IMR-90 (cell line): ENCODE measurements around the gene ACSL1.

Experiments used
- BHLHE40 ChIP-seq: fragments of 150-350 bp; IDR thresholded peaks from 2 replicates; pipeline ENCODE4 v1.6.1; 2016; ENCODE audit warnings: mild to moderate bottlenecking, low read depth, low read length
- FOS ChIP-seq: fragments of 150-350 bp; IDR thresholded peaks from 2 replicates; pipeline ENCODE4 v1.6.1; 2016; ENCODE audit warnings: low read depth, low read length
- MAFK ChIP-seq: IDR thresholded peaks from 2 replicates; pipeline ENCODE4 v1.6.1; 2012; ENCODE audit warnings: low read depth, low read length, improper control_type of control experiment
- MAZ ChIP-seq: IDR thresholded peaks from 2 replicates; pipeline ENCODE4 v1.6.1; 2012; ENCODE audit warnings: low read depth, mild to moderate bottlenecking, low read length, improper control_type of control experiment, moderate library complexity, borderline replicate concordance
- NFE2L2 ChIP-seq: fragments of 150-350 bp; IDR thresholded peaks from 2 replicates; pipeline ENCODE4 v1.6.1; 2016; ENCODE audit warnings: low read depth, mild to moderate bottlenecking, low read length
- POLR2A ChIP-seq: IDR thresholded peaks from 2 replicates; pipeline ENCODE4 v1.6.1; 2012; ENCODE audit warnings: mild to moderate bottlenecking, low read depth, low read length
- RAD21 ChIP-seq: IDR thresholded peaks from 2 replicates; pipeline ENCODE4 v1.6.1; 2012; ENCODE audit warnings: low read length, improper control_type of control experiment
- SMC3 ChIP-seq: fragments of 150-350 bp; IDR thresholded peaks from 2 replicates; pipeline ENCODE4 v1.6.1; 2016; ENCODE audit warnings: low read depth, mild to moderate bottlenecking, antibody characterized with exemption, low read length, moderate library complexity
- TF ChIP-seq, protein P1 (sequence below): conservative IDR thresholded peaks from 2 replicates; pipeline ENCODE4 v1.5.1; 2012; ENCODE audit warnings: mild to moderate bottlenecking, low read depth, low read length, improper control_type of control experiment

DNA sequence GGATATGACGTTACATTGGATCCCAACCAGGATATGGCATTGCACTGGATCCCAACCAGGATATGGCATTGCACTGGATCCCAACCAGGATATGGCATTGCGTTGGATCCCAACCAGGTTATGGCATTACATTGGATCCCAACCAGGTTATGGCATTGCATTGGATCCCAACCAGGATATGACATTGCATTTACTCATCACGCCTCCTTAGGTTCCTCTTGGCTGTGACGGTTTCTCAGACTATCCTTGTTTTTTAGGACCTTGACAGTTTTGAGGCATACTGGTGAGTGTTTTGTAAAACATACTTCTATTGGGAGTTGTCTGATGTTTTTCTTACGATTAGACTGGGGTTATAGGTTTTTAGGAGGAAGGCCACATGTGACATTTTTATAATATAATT, 5.4 kb upstream of the ACSL1 start:
- TF ChIP-seq, protein P1, sequence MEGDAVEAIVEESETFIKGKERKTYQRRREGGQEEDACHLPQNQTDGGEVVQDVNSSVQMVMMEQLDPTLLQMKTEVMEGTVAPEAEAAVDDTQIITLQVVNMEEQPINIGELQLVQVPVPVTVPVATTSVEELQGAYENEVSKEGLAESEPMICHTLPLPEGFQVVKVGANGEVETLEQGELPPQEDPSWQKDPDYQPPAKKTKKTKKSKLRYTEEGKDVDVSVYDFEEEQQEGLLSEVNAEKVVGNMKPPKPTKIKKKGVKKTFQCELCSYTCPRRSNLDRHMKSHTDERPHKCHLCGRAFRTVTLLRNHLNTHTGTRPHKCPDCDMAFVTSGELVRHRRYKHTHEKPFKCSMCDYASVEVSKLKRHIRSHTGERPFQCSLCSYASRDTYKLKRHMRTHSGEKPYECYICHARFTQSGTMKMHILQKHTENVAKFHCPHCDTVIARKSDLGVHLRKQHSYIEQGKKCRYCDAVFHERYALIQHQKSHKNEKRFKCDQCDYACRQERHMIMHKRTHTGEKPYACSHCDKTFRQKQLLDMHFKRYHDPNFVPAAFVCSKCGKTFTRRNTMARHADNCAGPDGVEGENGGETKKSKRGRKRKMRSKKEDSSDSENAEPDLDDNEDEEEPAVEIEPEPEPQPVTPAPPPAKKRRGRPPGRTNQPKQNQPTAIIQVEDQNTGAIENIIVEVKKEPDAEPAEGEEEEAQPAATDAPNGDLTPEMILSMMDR: no peak
- TF ChIP-seq POLR2A: no peak
- TF ChIP-seq SMC3: no peak
- TF ChIP-seq MAFK: no peak
- no peak for TF ChIP-seq FOS
- no peak for TF ChIP-seq MAZ
- no peak for TF ChIP-seq BHLHE40
- TF ChIP-seq RAD21: no peak
- TF ChIP-seq NFE2L2: no peak
